Loucy (cell line): ENCODE data around the gene ZNF319.

Experiments used
- H2AFZ ChIP-seq: fragments of 200-600 bp; sonication (generic); 2 replicates; pipeline ENCODE4 v1.6.0; 2016; ENCODE audit warnings: antibody characterized with exemption, mild to moderate bottlenecking, low read length, moderate library complexity
- H3F3A ChIP-seq: fragments of 200-600 bp; 2 replicates; pipeline ENCODE4 v1.6.0; 2016; ENCODE audit warnings: antibody characterized with exemption, low read depth, mild to moderate bottlenecking
- H3K27me3 ChIP-seq: fragments of 200-600 bp; sonication (generic); 2 replicates; pipeline ENCODE4 v1.6.1; 2014; ENCODE audit warnings: low read length, mild to moderate bottlenecking; ENCODE audit not compliant: insufficient read depth, poor library complexity, severe bottlenecking
- H3K36me3 ChIP-seq: fragments of 200-600 bp; sonication (generic); 2 replicates; pipeline ENCODE4 v1.6.1; 2016; ENCODE audit warnings: low read length; ENCODE audit not compliant: insufficient read depth
- H3K4me1 ChIP-seq: fragments of 200-600 bp; sonication (generic); 2 replicates; pipeline ENCODE4 v1.5.1; 2014; ENCODE audit warnings: low read length, mild to moderate bottlenecking; ENCODE audit not compliant: insufficient read depth, poor library complexity, severe bottlenecking
- H3K4me2 ChIP-seq: fragments of 200-600 bp; sonication (generic); 2 replicates; pipeline ENCODE4 v1.6.0; 2014; ENCODE audit warnings: antibody characterized with exemption, low read length, low read depth, mild to moderate bottlenecking; ENCODE audit not compliant: poor library complexity, severe bottlenecking
- H3K4me3 ChIP-seq: fragments of 200-600 bp; sonication (generic); 2 replicates; pipeline ENCODE4 v1.5.1; 2014; ENCODE audit warnings: low read length, mild to moderate bottlenecking, mixed read lengths; ENCODE audit not compliant: poor library complexity, severe bottlenecking
- H3K79me2 ChIP-seq: fragments of 200-600 bp; sonication (generic); 2 replicates; pipeline ENCODE4 v1.6.1; 2014; ENCODE audit warnings: low read length; ENCODE audit not compliant: insufficient read depth
- H3K9ac ChIP-seq: fragments of 200-600 bp; sonication (generic); 2 replicates; pipeline ENCODE4 v1.6.0; 2014; ENCODE audit warnings: mild to moderate bottlenecking, low read depth, low read length, moderate library complexity; ENCODE audit not compliant: poor library complexity, severe bottlenecking
- H3K9me2 ChIP-seq: fragments of 200-600 bp; sonication (generic); replicated peaks from 2 replicates; pipeline ENCODE4 v1.6.1; 2016; ENCODE audit warnings: low read depth, low read length, mixed read lengths
- H3K9me3 ChIP-seq: fragments of 200-600 bp; sonication (generic); 2 replicates; pipeline ENCODE4 v1.6.1; 2014; ENCODE audit warnings: mild to moderate bottlenecking, antibody characterized with exemption, low read length, low read depth; ENCODE audit not compliant: insufficient read depth
- H4K20me1 ChIP-seq: fragments of 200-600 bp; sonication (generic); 2 replicates; pipeline ENCODE4 v1.6.0; 2014; ENCODE audit warnings: antibody characterized with exemption, low read length, mild to moderate bottlenecking; ENCODE audit not compliant: insufficient read depth, poor library complexity, severe bottlenecking
- EZH2phosphoT487 ChIP-seq: fragments of 200-600 bp; IDR thresholded peaks from 2 replicates; pipeline ENCODE4 v1.6.1; 2018; ENCODE audit warnings: antibody characterized with exemption, mild to moderate bottlenecking, moderate library complexity, borderline replicate concordance
- TF ChIP-seq, protein P1 (sequence below): fragments of 200-600 bp; sonication (generic); conservative IDR thresholded peaks from 2 replicates; pipeline ENCODE4 v1.5.1; 2014; ENCODE audit warnings: mild to moderate bottlenecking, antibody characterized with exemption, low read length

Gene ZNF319

DNA sequence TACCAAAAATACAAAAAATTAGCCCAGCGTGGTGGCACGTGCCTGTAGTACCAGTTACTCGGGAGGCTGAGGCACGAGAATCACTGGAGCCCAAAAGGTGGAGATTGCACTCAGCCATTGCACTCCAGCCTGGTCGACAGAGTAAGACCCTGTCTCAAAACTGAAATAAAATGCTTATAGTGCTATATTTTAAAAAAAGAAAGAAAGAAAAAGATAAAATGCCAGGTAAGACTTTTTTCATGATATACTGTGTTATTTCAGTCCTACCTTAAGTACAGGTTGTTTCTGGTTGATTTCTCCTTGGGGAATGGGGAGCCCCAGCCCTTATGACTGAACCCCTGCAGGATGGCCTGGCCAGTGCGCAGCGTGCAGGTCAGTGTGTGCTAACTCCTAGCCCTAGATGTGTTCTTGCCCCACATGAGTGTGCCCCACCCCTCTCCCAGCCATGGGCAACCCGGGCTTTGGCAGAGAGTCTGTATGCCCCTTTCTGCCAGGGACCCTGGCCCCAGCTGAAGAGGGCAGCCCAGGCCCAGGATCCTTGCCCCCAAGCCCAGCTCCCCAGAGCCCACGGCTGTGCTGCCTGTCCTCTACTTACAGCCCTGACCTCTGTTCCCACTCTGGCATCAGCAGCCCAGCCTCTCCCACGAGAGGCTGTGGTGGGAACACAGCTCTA is 30.9 kb downstream of the ZNF319 start:
- H3K4me1 ChIP-seq: peaks cover 20% of the 10 kb centered on the region
- H3K27me3 ChIP-seq: no peaks in the 10 kb centered on the region
- H3K9ac ChIP-seq: no peak overlapping the region
- H3F3A ChIP-seq: no peaks in the 10 kb centered on the region
- no peaks in the 10 kb centered on the region for H4K20me1 ChIP-seq
- H3K9me2 ChIP-seq: no peaks in the 10 kb centered on the region
- H3K9me3 ChIP-seq: no peaks in the 10 kb centered on the region
- no peak overlapping the region for H3K4me2 ChIP-seq
- H3K79me2 ChIP-seq: no peaks in the 10 kb centered on the region
- H3K4me3 ChIP-seq: no peak overlapping the region
- no peaks in the 10 kb centered on the region for H3K36me3 ChIP-seq
- no peak overlapping the region for H2AFZ ChIP-seq
- no peak for TF ChIP-seq EZH2phosphoT487
- TF ChIP-seq, protein P1, sequence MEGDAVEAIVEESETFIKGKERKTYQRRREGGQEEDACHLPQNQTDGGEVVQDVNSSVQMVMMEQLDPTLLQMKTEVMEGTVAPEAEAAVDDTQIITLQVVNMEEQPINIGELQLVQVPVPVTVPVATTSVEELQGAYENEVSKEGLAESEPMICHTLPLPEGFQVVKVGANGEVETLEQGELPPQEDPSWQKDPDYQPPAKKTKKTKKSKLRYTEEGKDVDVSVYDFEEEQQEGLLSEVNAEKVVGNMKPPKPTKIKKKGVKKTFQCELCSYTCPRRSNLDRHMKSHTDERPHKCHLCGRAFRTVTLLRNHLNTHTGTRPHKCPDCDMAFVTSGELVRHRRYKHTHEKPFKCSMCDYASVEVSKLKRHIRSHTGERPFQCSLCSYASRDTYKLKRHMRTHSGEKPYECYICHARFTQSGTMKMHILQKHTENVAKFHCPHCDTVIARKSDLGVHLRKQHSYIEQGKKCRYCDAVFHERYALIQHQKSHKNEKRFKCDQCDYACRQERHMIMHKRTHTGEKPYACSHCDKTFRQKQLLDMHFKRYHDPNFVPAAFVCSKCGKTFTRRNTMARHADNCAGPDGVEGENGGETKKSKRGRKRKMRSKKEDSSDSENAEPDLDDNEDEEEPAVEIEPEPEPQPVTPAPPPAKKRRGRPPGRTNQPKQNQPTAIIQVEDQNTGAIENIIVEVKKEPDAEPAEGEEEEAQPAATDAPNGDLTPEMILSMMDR: no peak

DNA sequence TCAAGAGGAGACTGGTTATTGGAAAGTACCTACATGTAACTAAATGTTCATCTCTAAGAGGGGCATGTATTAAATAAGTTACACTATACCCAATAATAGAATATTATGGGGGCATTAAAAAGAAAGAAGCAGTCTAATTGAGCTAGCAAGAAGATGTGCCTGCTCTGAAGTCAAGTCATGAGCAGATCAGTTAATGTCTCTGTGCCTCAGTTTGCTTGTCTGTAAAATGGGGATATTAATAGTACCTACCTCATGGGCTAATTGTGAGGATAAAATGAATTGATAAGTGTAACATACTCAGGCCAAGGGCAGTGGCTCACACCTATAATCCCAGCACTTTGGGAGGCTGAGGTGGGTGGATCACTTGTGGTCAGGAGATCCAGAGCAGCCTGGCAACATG is 32.6 kb downstream of the ZNF319 start:
- no peak for TF ChIP-seq EZH2phosphoT487
- TF ChIP-seq, protein P1: no peak
- peaks cover 20% of the 10 kb centered on the region for H3K4me1 ChIP-seq
- no peak overlapping the region for H3K9ac ChIP-seq
- no peaks in the 10 kb centered on the region for H3F3A ChIP-seq
- no peaks in the 10 kb centered on the region for H3K9me2 ChIP-seq
- H3K27me3 ChIP-seq: no peaks in the 10 kb centered on the region
- H3K4me2 ChIP-seq: no peak overlapping the region
- no peak overlapping the region for H2AFZ ChIP-seq
- no peak overlapping the region for H3K4me3 ChIP-seq
- no peaks in the 10 kb centered on the region for H3K79me2 ChIP-seq
- no peaks in the 10 kb centered on the region for H3K9me3 ChIP-seq
- H4K20me1 ChIP-seq: no peaks in the 10 kb centered on the region
- H3K36me3 ChIP-seq: no peaks in the 10 kb centered on the region

DNA sequence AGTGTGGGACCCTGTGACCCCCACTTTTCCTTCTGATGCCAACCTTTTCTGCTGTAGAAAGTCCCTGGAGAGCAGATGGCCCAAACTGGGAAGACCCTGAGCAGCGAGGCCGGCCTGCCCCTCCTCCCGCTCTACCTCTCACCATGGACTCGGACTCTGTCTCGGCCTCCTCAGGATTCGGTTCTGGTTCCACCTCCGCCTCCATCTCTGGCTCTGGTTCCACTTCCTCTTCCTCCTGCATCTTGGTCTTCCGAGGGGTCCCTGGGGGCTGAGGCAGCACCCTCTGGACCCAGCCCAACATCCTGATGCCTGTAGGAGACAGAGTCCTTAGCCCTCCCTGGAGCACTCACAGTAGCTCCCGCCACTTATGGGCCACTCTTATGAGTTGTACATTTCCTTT is 33.5 kb downstream of the ZNF319 start:
- no peaks in the 10 kb centered on the region for H3K27me3 ChIP-seq
- no peaks in the 10 kb centered on the region for H3K79me2 ChIP-seq
- no peaks in the 10 kb centered on the region for H3F3A ChIP-seq
- H3K4me2 ChIP-seq: no peak overlapping the region
- H3K4me1 ChIP-seq: peaks cover 11% of the 10 kb centered on the region
- no peak overlapping the region for H3K9ac ChIP-seq
- H3K9me2 ChIP-seq: no peaks in the 10 kb centered on the region
- H4K20me1 ChIP-seq: no peaks in the 10 kb centered on the region
- TF ChIP-seq EZH2phosphoT487: no peak
- TF ChIP-seq, protein P1: no peak
- H2AFZ ChIP-seq: no peak overlapping the region
- no peaks in the 10 kb centered on the region for H3K9me3 ChIP-seq
- no peaks in the 10 kb centered on the region for H3K36me3 ChIP-seq
- H3K4me3 ChIP-seq: no peak overlapping the region
